ENCODE data around the gene RALGAPA2.

RALGAPA2 gene

DNA sequence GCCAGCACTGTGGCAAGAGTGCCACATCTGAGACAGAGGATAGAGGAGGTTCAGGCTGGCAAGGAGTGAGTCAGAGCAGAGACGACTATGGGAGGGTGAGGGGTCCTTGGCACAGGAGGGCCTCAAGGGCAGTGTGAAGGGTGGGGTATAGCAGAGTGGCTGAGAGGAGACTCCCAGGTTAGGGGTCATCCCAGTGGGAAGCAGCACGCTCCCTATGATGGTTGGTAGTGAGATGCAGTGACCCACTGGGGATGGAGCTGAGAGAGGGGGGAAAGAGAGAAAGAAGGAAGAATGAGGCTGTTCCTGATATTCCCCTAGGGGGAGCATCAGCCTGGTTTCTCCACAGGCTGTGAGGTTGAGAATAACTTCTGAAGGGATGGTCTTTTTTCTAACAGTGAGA, 247.2 kb downstream of the RALGAPA2 start:
- DNase-seq (ENCODE audit: low spot score) = no peak

- DNase-seq (ENCODE audit: low spot score) = no peak
These were observed 248.5 kb downstream of the RALGAPA2 start for GRCh38 chr20:20463933-20464374.

- no peak for DNase-seq (ENCODE audit: low spot score)
These were observed 250.3 kb downstream of the RALGAPA2 start for GRCh38 chr20:20462185-20462584.

GRCh38 chr20:20461551-20461950, 250.9 kb downstream of the RALGAPA2 start:
- no peak for DNase-seq (ENCODE audit: low spot score)

- DNase-seq (ENCODE audit: low spot score) = no peak
These were observed 252.7 kb downstream of the RALGAPA2 start for GRCh38 chr20:20459726-20460125.

DNA sequence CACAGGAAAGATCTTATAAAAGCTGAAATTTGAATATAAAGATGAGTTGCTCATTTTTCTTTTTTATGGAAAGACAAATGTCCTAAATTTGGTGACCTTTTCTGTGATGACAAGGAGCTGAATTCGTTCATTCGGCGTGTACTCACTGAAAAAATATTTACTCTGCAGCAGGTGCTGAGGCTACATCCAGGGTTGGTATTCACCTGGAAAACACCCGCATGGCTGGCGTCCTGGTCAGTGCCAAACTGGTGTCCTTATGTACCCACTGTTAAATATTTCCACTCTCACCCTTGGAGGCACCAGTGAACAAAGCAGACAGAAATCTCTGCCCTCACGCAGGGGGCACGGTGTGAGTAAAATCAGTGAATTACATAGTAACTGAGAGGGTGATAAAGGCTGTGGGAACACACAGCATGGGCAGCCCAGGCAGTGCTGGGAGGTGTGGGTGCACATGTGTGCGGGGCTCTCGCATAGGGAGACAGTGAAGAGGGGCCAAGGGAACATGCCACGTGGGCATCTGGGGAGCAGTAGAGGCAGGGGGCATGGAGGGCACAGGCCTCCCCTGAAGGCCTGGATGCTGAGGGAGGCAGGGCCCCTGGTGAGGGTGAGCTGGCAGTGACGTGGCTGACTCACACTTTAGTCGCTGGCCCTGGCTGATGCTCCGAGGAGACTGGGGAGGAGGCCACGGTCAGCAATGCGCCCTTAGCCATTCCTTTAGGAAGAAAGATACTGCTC, 254.9 kb downstream of the RALGAPA2 start:
- no peak for DNase-seq (ENCODE audit: low spot score)

DNA sequence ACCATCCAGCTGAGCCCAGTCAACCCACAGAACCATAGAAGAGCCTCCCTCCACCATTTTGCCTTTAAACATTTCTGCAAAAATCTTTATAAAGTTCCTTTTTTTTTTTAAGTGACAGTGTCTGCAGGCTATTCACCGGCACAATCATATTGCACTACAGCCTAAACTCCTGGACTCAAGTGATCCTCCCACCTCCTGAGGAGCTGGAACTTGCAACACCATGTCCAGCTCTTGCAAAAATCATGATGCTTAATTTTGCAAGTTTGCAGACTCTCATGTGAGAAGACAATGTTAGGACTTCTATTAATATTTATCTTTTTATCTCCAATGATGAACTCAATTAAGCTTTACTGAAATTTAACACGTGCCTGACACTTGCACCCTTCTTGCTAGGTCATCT, 255.7 kb downstream of the RALGAPA2 start:
- no peak for DNase-seq (ENCODE audit: low spot score)

- no peak for DNase-seq (ENCODE audit: low spot score)
These were observed 256.5 kb downstream of the RALGAPA2 start for GRCh38 chr20:20455926-20456325.

DNA sequence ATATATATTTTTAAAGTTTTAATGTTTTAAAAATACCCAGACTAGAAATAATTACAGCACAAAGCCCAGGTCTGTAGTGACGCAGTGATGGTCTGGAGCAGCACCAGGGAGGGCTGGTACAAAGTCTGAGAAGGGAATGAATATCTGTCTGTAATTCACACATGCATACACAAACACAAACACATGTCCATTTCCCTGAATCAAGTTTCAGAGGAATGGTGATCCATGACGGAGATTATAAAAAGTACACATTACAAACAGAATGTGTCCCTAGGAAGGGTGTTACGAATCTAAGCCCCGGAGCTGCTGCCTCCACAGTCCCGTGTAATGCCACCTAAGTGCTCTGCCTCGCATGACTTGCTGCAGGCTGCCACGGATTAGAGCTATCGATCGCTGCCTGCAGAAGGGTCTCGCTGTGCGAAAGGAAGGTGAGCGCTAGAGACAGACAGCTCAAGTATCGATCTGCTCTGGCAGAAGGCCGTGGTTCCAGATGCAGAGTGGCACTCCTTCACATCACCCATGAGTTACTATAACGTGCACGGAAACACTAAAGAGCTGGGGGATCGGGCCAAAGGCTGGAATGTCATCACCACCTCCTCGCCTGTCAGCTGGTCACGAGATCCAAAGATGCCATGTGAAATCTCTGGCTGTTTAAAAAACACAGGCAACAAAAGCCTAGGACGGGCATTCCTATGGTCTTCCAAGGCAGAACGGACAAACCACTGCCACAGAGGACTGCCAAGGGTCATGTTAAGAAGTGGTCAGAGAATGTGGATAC, 257.4 kb downstream of the RALGAPA2 start:
- DNase-seq (ENCODE audit: low spot score) = no peak

- no peak for DNase-seq (ENCODE audit: low spot score)
These were observed 258.1 kb downstream of the RALGAPA2 start for GRCh38 chr20:20454367-20454766.

DNA sequence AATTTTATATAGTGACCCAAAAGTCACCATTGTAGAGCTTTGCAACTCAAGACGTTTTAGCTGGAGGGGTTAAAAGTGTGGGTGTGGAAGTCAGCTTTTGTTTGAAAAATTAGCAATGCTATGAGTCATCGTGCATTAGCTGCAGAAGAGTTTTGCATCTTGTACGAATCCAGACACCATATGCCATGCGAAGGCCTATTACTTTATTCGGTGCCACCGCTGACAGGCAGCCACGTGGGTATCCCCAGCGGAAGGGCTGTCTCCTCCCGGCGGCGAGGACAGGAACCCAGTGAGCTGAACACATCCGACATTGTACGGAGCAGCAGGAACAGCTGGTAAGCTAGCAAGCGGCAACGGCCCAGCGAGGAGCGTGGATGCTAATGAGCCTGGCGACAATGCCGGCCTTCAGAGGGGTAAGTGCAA, 260.2 kb downstream of the RALGAPA2 start:
- DNase-seq (ENCODE audit: low spot score) = peak; percentile 76

DNA sequence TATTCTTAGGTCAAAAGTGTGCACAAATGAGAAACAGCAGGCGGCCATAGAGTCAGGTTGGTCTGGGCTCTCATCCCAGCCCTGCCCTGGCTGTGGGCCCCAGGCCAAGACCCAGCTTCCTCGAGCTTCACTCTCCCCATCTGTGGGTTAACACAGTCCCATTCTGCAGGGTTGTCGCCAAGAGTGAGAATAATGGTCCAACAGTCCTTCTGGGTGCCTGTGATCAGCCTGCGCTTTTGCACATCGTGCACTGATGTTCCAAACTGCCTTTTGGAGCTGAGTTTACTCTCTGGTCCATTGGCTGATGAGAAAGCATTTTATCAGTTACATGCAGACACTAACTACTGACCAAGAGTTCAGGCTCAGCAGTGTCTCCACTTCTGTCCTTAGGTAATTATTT, 261.9 kb downstream of the RALGAPA2 start:
- no peak for DNase-seq (ENCODE audit: low spot score)

GRCh38 chr20:20448881-20449280, 263.6 kb downstream of the RALGAPA2 start:
- DNase-seq (ENCODE audit: low spot score) = no peak

DNA sequence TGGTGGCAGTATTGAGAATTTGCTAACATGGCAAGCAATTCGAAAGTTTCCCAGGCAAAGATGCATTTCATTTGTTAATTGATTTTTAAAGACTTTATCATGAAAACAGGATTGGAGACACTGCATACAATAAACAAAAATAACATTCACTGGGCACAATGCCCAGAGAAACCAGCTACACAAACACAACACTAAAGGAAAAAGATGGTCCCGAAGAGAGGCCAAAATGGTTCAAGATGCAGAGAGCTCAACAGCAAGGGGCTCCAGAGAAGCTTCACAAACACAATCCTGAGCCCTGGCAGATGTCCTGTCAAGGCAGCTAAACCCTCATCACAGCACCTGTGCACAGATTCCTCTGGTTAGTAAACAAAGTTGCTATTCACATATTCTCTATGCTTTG, 265.2 kb downstream of the RALGAPA2 start:
- no peak for DNase-seq (ENCODE audit: low spot score)

DNA sequence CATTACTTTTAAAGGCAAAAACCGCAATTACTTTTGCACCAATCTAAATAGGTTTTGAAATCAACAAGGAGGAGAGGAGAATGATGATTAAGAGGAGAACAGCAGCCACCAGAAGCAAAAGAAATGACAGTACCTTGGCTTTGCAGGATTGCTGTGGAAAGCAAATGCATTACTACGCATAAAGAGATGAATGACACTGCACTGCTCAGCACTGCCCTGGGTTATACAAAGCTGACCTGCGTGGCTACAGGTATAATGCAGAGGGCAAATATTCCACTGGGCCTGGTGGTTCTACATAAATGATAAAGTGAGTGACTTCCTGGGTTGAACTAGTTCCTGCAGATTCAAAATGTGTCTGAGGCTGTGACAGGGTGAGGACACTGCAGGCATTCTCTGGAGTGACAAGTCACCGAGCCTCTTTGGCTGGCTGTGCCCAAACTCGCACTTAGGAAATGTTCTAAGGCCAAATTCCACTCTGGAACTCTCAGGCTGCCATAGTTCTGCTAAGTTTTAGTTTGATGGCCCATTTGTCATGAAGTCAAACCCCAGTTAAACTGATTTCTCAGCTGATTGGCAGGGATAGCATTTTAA, 265.9 kb downstream of the RALGAPA2 start:
- no peak for DNase-seq (ENCODE audit: low spot score)

- no peak for DNase-seq (ENCODE audit: low spot score)
These were observed 266.4 kb downstream of the RALGAPA2 start for GRCh38 chr20:20446001-20446400.

- DNase-seq (ENCODE audit: low spot score) = no peak
These were observed 268.9 kb downstream of the RALGAPA2 start for GRCh38 chr20:20443504-20443903.

DNA sequence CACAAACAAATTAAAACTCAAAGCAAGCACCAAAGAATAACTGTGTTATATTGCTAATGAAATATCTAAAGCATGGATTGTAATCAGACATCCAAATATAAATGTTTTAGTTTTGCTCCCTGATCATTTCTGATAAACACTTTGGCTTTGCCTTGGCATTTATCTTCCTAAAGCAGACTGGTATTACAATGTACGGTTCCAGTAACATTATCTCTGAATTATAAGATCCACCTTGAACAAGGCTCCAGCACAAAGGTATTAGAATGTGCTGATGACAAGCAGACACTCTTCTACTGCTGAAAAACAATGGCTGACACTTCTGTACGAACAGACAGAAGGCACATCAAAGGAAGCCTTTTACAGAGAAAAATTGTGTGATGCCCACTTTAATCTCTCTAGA, 270.0 kb downstream of the RALGAPA2 start:
- DNase-seq (ENCODE audit: low spot score) = no peak

DNA sequence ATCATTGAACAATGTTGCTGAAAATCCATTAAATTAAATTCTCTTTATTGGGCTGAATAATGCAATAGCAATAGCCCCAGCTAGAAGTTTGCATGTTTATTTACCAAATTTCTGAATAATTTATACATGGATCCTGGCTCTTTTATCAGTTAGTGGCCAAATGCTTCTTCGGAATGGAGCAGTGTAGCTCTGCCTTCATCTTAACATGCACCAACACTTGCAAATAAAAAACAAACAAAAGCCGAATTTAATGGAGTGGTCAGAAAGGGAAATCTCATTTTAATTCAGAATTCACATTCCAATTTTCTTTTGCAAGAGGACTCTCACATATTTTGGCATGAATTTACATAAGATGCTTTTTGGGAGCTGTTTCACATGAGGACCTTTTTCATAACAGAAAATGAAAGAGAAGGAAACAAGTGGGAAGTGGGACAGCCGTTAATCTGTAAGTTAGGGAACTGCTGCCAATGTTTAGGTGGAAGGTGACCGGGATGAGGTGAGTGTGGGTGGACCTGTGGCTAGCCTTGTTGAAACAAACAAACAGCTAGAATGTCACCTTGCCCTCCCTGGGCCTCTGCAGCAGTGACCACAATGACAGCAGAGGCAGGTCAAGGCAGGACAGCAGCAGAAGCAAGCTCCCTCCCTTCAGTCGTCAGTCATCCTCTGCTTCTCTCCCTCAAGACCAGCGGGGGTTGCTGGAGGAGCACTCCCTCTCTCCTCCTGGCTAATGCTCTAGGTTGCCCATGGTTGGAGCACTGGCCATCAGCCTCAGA, 271.4 kb downstream of the RALGAPA2 start:
- no peak for DNase-seq (ENCODE audit: low spot score)

- DNase-seq (ENCODE audit: low spot score) = no peak
These were observed 272.0 kb downstream of the RALGAPA2 start for GRCh38 chr20:20440481-20440880.

GRCh38 chr20:20439602-20440190, 272.7 kb downstream of the RALGAPA2 start:
- no peak for DNase-seq (ENCODE audit: low spot score)

- DNase-seq (ENCODE audit: low spot score) = no peak
These were observed 275.1 kb downstream of the RALGAPA2 start for GRCh38 chr20:20437314-20437713.
